Non-pigmented ciliary epithelial cell (primary cell): ENCODE data around the gene MS4A18.
"Not testable (repeated sequence)": the region's sequence is repeated elsewhere in the genome, so short reads cannot be mapped to it uniquely, and the experiment has no call there.

Source experiments
- DNase-seq: peaks from one replicate; pipeline ENCODE4 v3.0.0-alpha.2; 2010; ENCODE audit warnings: low read depth

Gene MS4A18

GRCh38 chr11:60739114-60739513, 14.6 kb downstream of the MS4A18 start:
- DNase-seq, result no peak

- DNase-seq, result no peak
Measured at GRCh38 chr11:60740573-60740972, 16.1 kb downstream of the MS4A18 start.

GRCh38 chr11:60741421-60741820, 16.9 kb downstream of the MS4A18 start:
- no peak for DNase-seq

- DNase-seq, result no peak
Measured at GRCh38 chr11:60743058-60743457, 18.5 kb downstream of the MS4A18 start.

GRCh38 chr11:60744114-60744513, 19.6 kb downstream of the MS4A18 start:
- DNase-seq, result no peak

- no peak for DNase-seq
Measured at GRCh38 chr11:60747359-60747873, 22.9 kb downstream of the MS4A18 start.

GRCh38 chr11:60748225-60748624, 23.7 kb downstream of the MS4A18 start:
- DNase-seq, result no peak

- DNase-seq, result no peak
Measured at GRCh38 chr11:60748821-60749220, 24.3 kb downstream of the MS4A18 start.

GRCh38 chr11:60750911-60751310, 26.4 kb downstream of the MS4A18 start:
- no peak for DNase-seq

GRCh38 chr11:60753309-60753708, 28.8 kb downstream of the MS4A18 start:
- no peak for DNase-seq

GRCh38 chr11:60754887-60755286, 30.4 kb downstream of the MS4A18 start:
- DNase-seq, result no peak

- no peak for DNase-seq
Measured at GRCh38 chr11:60756307-60757032, 31.9 kb downstream of the MS4A18 start, which contains the start of gene MS4A15. TSS of gene MS4A15 (plus strand) at chr11:60756867. CDS start at chr11:60763734, 6,867 bp downstream.

- DNase-seq, result no peak
Measured at GRCh38 chr11:60757231-60757800, 32.8 kb downstream of the MS4A18 start.

GRCh38 chr11:60758671-60759070, 34.2 kb downstream of the MS4A18 start:
- DNase-seq, result not testable (repeated sequence)

- DNase-seq, result not testable (repeated sequence)
Measured at GRCh38 chr11:60759438-60760225, 35.1 kb downstream of the MS4A18 start.

- no peak for DNase-seq
Measured at GRCh38 chr11:60761436-60762190, 37.1 kb downstream of the MS4A18 start.

- no peak for DNase-seq
Measured at GRCh38 chr11:60762851-60763691, 38.6 kb downstream of the MS4A18 start.

- DNase-seq, result no peak
Measured at GRCh38 chr11:60763692-60764369, 39.3 kb downstream of the MS4A18 start.

- DNase-seq, result no peak
Measured at GRCh38 chr11:60764879-60765278, 40.4 kb downstream of the MS4A18 start.

GRCh38 chr11:60765355-60765754, 40.8 kb downstream of the MS4A18 start:
- no peak for DNase-seq
